ENCODE measurements around the gene SH3YL1. TPM values are rescaled to one million over a fixed set of nuclear protein-coding genes. Genes with fewer than 3 reads are reported as not detected.

The SH3YL1 gene
- total and polyA plus RNA-seq, 9 donors: 28.8 to 45.2 (median 32.7) TPM

DNA sequence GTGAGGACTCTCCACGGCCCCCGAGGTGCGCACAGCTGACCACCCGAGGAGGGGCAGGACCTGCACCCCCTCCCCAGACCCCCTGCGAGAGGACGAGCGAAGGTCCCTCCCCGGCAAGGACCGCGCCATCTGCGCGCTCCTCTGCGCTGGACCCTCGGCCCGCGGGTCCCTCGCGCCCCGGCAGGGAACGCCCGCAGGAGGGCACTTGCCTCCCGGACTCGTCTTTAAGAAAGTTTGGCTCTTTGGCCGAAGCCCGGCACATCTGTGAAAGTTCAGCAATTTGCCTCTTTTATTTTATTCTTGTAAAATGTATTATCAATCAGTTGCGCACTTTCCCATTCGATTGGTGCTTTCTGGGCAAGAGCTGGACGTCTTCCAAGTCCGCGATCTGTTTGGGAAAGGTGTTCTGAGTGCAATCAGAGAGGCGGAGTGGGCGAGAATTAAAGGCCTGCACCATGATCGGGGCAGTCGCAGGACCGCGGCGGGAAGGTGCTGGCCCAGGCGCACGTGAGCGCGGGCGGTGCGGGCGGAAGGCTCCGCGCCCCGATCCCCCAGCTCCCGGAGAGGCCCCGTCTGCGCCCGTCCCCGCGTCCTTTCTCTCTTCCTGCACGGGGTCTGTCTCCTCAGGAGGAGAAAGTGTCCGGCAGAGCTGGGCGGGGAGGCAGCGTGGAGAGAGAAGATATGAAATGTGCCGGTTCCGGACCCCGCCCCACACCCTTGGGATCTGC, 25.7 kb upstream of the SH3YL1 start:
- peaks cover 13% of the 10 kb centered on the region for H3K4me1 ChIP-seq (ENCODE audit: control insufficient read depth, insufficient read depth, low read length)
- peaks cover 35% of the 10 kb centered on the region for H3K27me3 ChIP-seq (ENCODE audit: control insufficient read depth, insufficient read depth, low read length)
- no peaks in the 10 kb centered on the region for H3K9me3 ChIP-seq (replicated peaks; ENCODE audit: control insufficient read depth, low read depth, low read length)
- H3K4me3 ChIP-seq (ENCODE audit: low read length): peak overlapping the region; percentile 50
- whole genome bisulfite sequencing (ENCODE audit: insufficient coverage): under 1% methylated on average over 47 of the region's 60 CpGs
- peak; percentile 34 for DNase-seq
- no peaks in the 10 kb centered on the region for H3K36me3 ChIP-seq (ENCODE audit: control insufficient read depth, insufficient read depth, low read length)
- no peak overlapping the region for H3K27ac ChIP-seq (ENCODE audit: low read length)

DNA sequence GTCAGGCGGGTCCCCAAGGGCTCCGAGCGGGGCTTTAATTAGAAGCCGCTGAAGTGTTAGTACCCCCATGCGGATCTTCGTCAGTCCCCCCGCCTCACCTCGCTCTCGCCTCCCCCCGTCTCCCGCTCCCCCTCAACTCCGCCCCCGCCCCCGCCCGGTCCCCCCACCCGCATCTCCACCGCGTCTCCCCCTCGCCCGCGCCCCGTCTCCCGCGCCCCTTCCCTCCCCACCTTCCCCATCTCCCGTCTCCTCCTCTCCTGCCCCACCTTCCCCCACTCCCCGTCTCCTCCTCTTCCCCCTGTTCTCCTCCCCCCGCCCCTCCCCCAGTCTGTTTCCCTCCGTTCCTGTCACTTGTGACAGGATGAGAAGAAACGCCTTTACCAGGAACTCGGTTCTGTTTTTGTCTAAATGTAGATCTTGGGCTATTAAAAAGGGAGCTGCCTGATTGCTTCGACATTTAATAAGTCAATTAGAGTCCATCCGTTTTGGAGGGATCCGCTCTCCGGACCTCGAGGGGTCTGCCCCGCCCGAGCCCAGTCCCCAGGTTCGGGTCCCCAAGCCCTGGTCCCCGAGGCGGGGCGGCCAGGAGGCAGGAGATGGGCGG, 25.0 kb upstream of the SH3YL1 start:
- no peak overlapping the region for H3K27ac ChIP-seq (ENCODE audit: low read length)
- peaks cover 13% of the 10 kb centered on the region for H3K4me1 ChIP-seq (ENCODE audit: control insufficient read depth, insufficient read depth, low read length)
- peaks cover 35% of the 10 kb centered on the region for H3K27me3 ChIP-seq (ENCODE audit: control insufficient read depth, insufficient read depth, low read length)
- WGBS (ENCODE audit: insufficient coverage): under 1% methylated on average over 12 of the region's 42 CpGs
- H3K4me3 ChIP-seq (ENCODE audit: low read length): peak overlapping the region; percentile 50
- H3K9me3 ChIP-seq (replicated peaks; ENCODE audit: control insufficient read depth, low read depth, low read length): no peaks in the 10 kb centered on the region
- DNase-seq: peak; percentile 25
- peaks cover 5% of the 10 kb centered on the region for H3K36me3 ChIP-seq (ENCODE audit: control insufficient read depth, insufficient read depth, low read length)

DNA sequence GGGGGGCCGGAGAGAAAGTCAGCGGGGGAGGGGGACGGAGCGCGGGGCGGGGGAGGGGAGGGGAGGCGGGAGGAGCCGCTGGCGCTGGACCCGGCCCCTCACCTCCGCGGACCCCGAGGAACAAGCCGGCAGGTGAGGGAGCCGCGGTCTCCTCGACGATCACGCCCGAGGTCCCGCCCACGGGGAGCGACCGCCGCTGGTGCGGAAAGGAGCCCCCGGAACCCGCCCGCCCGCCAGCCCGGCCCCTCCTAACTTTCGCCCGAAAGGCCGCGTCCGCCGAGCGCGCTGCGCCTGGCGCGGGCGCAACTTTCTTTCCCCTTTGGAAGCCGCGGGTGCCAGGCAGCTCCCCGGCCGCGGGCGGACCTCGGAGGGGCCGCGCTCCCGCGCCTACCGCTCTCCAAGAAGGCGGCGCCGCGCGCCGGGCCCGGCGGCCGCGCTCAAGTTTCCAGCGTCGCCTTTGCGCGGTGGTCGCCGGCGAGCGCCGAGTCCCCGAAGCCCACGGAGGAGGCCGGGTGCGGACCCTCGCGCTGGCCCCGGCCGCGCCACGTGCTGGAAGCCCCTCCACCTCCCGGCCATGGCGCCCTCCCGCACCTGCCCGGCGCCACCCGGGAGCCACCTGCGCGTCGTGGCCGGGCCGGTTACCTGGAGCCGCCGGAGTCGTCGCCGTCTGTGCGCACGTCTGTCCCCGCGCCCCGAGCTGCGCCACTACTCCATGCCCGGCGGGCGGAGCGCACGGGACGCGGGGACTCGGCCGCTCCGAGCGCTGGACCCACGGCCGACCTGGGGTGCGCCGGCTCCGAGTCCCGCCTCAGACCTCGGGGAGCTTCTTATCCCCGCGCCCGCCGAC, 24.3 kb upstream of the SH3YL1 start, which contains the start of gene ALKAL2:
ALKAL2 (minus strand) TSS at position 181 of the 847 bp plus-strand sequence. CDS start 256 bp downstream, outside the sequence.
- peak; percentile 35 for DNase-seq

GRCh38 chr2:287471-287885, 23.6 kb upstream of the SH3YL1 start:
- H3K27me3 ChIP-seq (ENCODE audit: control insufficient read depth, insufficient read depth, low read length): peaks cover 35% of the 10 kb centered on the region

More for the DNA sequence above, 24.3 kb upstream of the SH3YL1 start, which contains the start of gene ALKAL2:
- Histone ChIP-seq H3K4me1 (ENCODE audit: control insufficient read depth, insufficient read depth, low read length) (peaks cover 13% of the 10 kb centered on the region), H3K27me3 (ENCODE audit: control insufficient read depth, insufficient read depth, low read length) (peaks cover 35% of the 10 kb centered on the region), H3K36me3 (ENCODE audit: control insufficient read depth, insufficient read depth, low read length) (peaks cover 5% of the 10 kb centered on the region), H3K27ac (ENCODE audit: low read length) (no peak within 1 kb of the TSS), H3K4me3 (ENCODE audit: low read length) (peak within 1 kb of the TSS; percentile 12), H3K9me3 (replicated peaks; ENCODE audit: control insufficient read depth, low read depth, low read length) (no peaks in the 10 kb centered on the region)
- WGBS (ENCODE audit: insufficient coverage): under 1% methylated on average over 118 of the region's 128 CpGs

GRCh38 chr2:286774-287392, 23.1 kb upstream of the SH3YL1 start:
- H3K4me3 ChIP-seq (ENCODE audit: low read length): no peak overlapping the region
- H3K4me1 ChIP-seq (ENCODE audit: control insufficient read depth, insufficient read depth, low read length): peaks cover 13% of the 10 kb centered on the region
- H3K27me3 ChIP-seq (ENCODE audit: control insufficient read depth, insufficient read depth, low read length): peaks cover 35% of the 10 kb centered on the region
- H3K36me3 ChIP-seq (ENCODE audit: control insufficient read depth, insufficient read depth, low read length): peaks cover 16% of the 10 kb centered on the region
- no peak overlapping the region for H3K27ac ChIP-seq (ENCODE audit: low read length)
- H3K9me3 ChIP-seq (replicated peaks; ENCODE audit: control insufficient read depth, low read depth, low read length): no peaks in the 10 kb centered on the region
- DNase-seq: no peak
- 28% methylated on average over 10 of the region's 20 CpGs for WGBS (ENCODE audit: insufficient coverage)

More at GRCh38 chr2:287471-287885, 23.6 kb upstream of the SH3YL1 start:
- Histone ChIP-seq H3K36me3 (ENCODE audit: control insufficient read depth, insufficient read depth, low read length) (peaks cover 10% of the 10 kb centered on the region), H3K9me3 (replicated peaks; ENCODE audit: control insufficient read depth, low read depth, low read length) (no peaks in the 10 kb centered on the region), H3K4me3 (ENCODE audit: low read length) (peak overlapping the region; percentile 12), H3K27ac (ENCODE audit: low read length) (no peak overlapping the region), H3K4me1 (ENCODE audit: control insufficient read depth, insufficient read depth, low read length) (peaks cover 13% of the 10 kb centered on the region)
- DNase-seq: peak; percentile 63
- WGBS (ENCODE audit: insufficient coverage): under 1% methylated on average over 29 of the region's 46 CpGs

DNA sequence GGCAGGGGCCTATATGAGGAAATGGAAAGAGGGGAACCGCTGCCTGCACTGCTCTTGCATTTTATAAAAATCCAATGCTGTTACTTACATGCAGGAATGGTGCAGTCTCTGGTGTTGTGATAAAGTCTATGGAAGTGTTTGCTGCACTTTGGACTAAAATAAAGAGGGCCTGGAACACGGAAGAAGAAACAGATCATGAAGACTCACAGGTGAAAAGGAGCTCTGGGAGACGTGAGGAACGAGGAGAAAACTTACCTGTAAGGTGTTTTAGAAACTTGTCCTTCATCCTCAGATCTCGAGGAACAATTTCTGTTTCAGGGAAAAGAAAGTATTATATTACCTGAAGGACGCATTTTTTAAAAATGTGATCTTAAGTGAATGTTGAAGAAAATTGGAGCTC, 22.2 kb upstream of the SH3YL1 start:
- 80% methylated on average over 2 of the region's 6 CpGs for WGBS (ENCODE audit: insufficient coverage)
- Histone ChIP-seq H3K27me3 (ENCODE audit: control insufficient read depth, insufficient read depth, low read length) (peaks cover 34% of the 10 kb centered on the region), H3K36me3 (ENCODE audit: control insufficient read depth, insufficient read depth, low read length) (peaks cover 25% of the 10 kb centered on the region), H3K9me3 (replicated peaks; ENCODE audit: control insufficient read depth, low read depth, low read length) (no peaks in the 10 kb centered on the region), H3K27ac (ENCODE audit: low read length) (no peak overlapping the region), H3K4me3 (ENCODE audit: low read length) (no peak overlapping the region), H3K4me1 (ENCODE audit: control insufficient read depth, insufficient read depth, low read length) (peaks cover 13% of the 10 kb centered on the region)
- DNase-seq: no peak

DNA sequence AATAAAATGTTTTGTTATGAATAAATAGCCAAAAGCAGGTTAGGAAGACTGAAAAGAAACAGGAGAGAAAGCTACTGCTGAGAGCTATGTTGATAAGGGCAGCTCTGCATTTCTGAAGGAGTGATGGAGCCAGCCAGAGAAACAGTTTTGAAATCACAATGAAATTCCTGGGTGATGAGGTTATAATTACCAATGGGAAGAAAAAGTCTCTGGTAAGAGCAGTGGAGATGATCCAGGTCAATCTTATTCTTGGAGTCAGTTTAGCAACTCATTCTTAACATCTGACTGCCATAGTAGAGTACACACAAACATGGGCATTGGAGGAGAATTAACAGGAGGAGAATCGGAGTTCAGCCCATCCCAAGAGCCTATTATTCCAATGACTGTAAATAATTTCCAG, 21.7 kb upstream of the SH3YL1 start:
- Histone ChIP-seq H3K4me3 (ENCODE audit: low read length) (no peak overlapping the region), H3K27me3 (ENCODE audit: control insufficient read depth, insufficient read depth, low read length) (peaks cover 32% of the 10 kb centered on the region), H3K36me3 (ENCODE audit: control insufficient read depth, insufficient read depth, low read length) (peaks cover 28% of the 10 kb centered on the region), H3K9me3 (replicated peaks; ENCODE audit: control insufficient read depth, low read depth, low read length) (no peaks in the 10 kb centered on the region), H3K4me1 (ENCODE audit: control insufficient read depth, insufficient read depth, low read length) (peaks cover 13% of the 10 kb centered on the region), H3K27ac (ENCODE audit: low read length) (no peak overlapping the region)
- WGBS (ENCODE audit: insufficient coverage): no CpG with 5 or more reads among the region's 1 CpG
- peak; percentile 5 for DNase-seq

- 75% methylated on average over 12 of the region's 13 CpGs for WGBS (ENCODE audit: insufficient coverage)
- no peak overlapping the region for H3K4me3 ChIP-seq (ENCODE audit: low read length)
- no peaks in the 10 kb centered on the region for H3K9me3 ChIP-seq (replicated peaks; ENCODE audit: control insufficient read depth, low read depth, low read length)
- no peak for DNase-seq
- peaks cover 13% of the 10 kb centered on the region for H3K4me1 ChIP-seq (ENCODE audit: control insufficient read depth, insufficient read depth, low read length)
- H3K36me3 ChIP-seq (ENCODE audit: control insufficient read depth, insufficient read depth, low read length): peaks cover 33% of the 10 kb centered on the region
- H3K27me3 ChIP-seq (ENCODE audit: control insufficient read depth, insufficient read depth, low read length): peaks cover 29% of the 10 kb centered on the region
- no peak overlapping the region for H3K27ac ChIP-seq (ENCODE audit: low read length)
Observed at GRCh38 chr2:284896-285492, 21.2 kb upstream of the SH3YL1 start.

DNA sequence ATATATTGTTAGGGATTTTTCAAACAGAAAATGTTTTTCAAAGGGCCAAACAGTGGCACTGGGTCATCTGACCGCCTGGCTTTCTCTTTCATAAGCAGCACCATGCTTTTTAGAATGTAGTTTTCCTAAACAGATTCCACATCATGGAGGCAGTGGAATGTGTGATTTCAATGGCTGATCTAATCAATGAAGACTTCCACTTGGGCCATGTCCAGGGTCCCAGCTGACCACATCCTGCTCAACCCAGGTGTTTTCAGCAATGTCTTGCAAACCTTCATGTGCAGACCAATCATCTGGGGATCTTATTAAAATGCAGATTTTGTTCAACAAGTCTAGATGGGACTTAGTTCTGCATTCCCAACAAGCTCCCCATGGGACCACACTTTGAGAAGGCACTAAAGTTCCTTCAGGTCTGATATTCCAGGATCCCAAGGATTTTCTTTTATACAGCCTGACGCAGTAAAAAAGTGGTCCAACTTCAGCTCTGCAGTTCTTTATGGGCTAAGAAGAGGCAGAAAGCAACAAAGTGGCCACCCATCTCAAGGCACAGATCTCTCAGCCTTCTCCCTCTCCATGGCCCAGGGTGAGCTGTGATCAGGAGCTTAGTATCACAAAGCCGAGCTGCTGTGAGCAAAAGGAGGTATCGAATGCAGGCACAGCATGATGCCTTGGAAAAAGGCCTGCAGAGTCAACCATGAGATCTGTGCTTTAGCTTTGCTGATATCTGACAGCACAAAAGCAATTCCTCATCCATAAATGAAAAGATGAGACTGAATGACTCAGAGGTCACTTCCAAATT, 20.4 kb upstream of the SH3YL1 start:
- H3K9me3 ChIP-seq (replicated peaks; ENCODE audit: control insufficient read depth, low read depth, low read length): no peaks in the 10 kb centered on the region
- DNase-seq: no peak
- peaks cover 8% of the 10 kb centered on the region for H3K4me1 ChIP-seq (ENCODE audit: control insufficient read depth, insufficient read depth, low read length)
- no peak overlapping the region for H3K27ac ChIP-seq (ENCODE audit: low read length)
- H3K4me3 ChIP-seq (ENCODE audit: low read length): no peak overlapping the region
- 89% methylated on average over 2 of the region's 4 CpGs for whole genome bisulfite sequencing (ENCODE audit: insufficient coverage)
- peaks cover 21% of the 10 kb centered on the region for H3K27me3 ChIP-seq (ENCODE audit: control insufficient read depth, insufficient read depth, low read length)
- H3K36me3 ChIP-seq (ENCODE audit: control insufficient read depth, insufficient read depth, low read length): peaks cover 35% of the 10 kb centered on the region
